ENCODE results near the gene CST9. TPM values are rescaled to one million over a fixed set of nuclear protein-coding genes. Genes with fewer than 3 reads are reported as not detected.

CST9 gene
- total and polyA plus RNA-seq, 12 donors, result not detected

GRCh38 chr20:23570178-23570760 lies 35.4 kb downstream of the CST9 start:
- no peaks in the 10 kb centered on the region for H3K27me3 ChIP-seq
- no peak overlapping the region for H3K4me3 ChIP-seq
- TF ChIP-seq CTCF (IDR thresholded peaks at IDR 0.05) (no peak), POLR2A (IDR thresholded peaks at IDR 0.05) (no peak)
- peak in 1 of 7 donors; percentile 9 for DNase-seq
- no peaks in the 10 kb centered on the region for H3K36me3 ChIP-seq (replicated peaks in 1 of 2)
- 62 to 91% (median 66%) methylated on average over 2 of the region's 2 CpGs for WGBS, 4 donors
- intact Hi-C loops (cut with DNase I), result no loop called here
- no peak overlapping the region for H3K27ac ChIP-seq
- H3K4me1 ChIP-seq (replicated peaks in 1 of 2), result peaks cover 0 to 7% of the 10 kb centered on the region in 2 donors
- peaks cover 0 to 6% (median 0%) of the 10 kb centered on the region in 3 donors for H3K9me3 ChIP-seq (replicated peaks in 1 of 3)

GRCh38 chr20:23569570-23569969 lies 36.1 kb downstream of the CST9 start:
- TF ChIP-seq CTCF (IDR thresholded peaks at IDR 0.05), result no peak
- no peak for TF ChIP-seq POLR2A (IDR thresholded peaks at IDR 0.05)
- H3K4me3 ChIP-seq, result no peak overlapping the region
- H3K36me3 ChIP-seq (replicated peaks in 1 of 2), result no peaks in the 10 kb centered on the region
- no peak overlapping the region for H3K27ac ChIP-seq
- no peaks in the 10 kb centered on the region for H3K27me3 ChIP-seq
- WGBS, 4 donors, result 63 to 86% (median 82%) methylated on average over 1 of the region's 1 CpG
- no peaks in the 10 kb centered on the region for H3K4me1 ChIP-seq (replicated peaks in 1 of 2)
- intact Hi-C loops (cut with DNase I), result no loop called here
- peaks cover 0 to 6% (median 0%) of the 10 kb centered on the region in 3 donors for H3K9me3 ChIP-seq (replicated peaks in 1 of 3)
- DNase-seq, result peak in 1 of 7 donors; percentile 31

- Histone ChIP-seq H3K27ac (no peak overlapping the region), H3K9me3 (replicated peaks in 1 of 3) (peaks cover 0 to 6% (median 0%) of the 10 kb centered on the region in 3 donors), H3K36me3 (replicated peaks in 1 of 2) (no peaks in the 10 kb centered on the region), H3K4me3 (no peak overlapping the region), H3K27me3 (no peaks in the 10 kb centered on the region), H3K4me1 (replicated peaks in 1 of 2) (no peaks in the 10 kb centered on the region)
- intact Hi-C loops (cut with DNase I), result no loop called here
- TF ChIP-seq POLR2A (IDR thresholded peaks at IDR 0.05) (no peak), CTCF (IDR thresholded peaks at IDR 0.05) (no peak)
- WGBS, 4 donors, result 68 to 100% (median 92%) methylated on average over 1 of the region's 1 CpG
- DNase-seq, result no peak
These were observed 36.8 kb downstream of the CST9 start for GRCh38 chr20:23568971-23569330.

GRCh38 chr20:23568320-23568970 lies 37.3 kb downstream of the CST9 start, which contains the start of gene CST9L:
Gene CST9L, minus strand, starts transcription at chr20:23568484. Its CDS starts 34 bp downstream, at chr20:23568450.
- WGBS, 4 donors, result 76 to 88% (median 80%) methylated on average over 10 to 11 of the region's 11 CpGs
- TF ChIP-seq POLR2A (IDR thresholded peaks at IDR 0.05) (no peak), CTCF (IDR thresholded peaks at IDR 0.05) (no peak)
- H3K27ac ChIP-seq, result no peak within 1 kb of the TSS
- no peaks in the 10 kb centered on the region for H3K4me1 ChIP-seq (replicated peaks in 1 of 2)
- H3K36me3 ChIP-seq (replicated peaks in 1 of 2), result no peaks in the 10 kb centered on the region
- H3K27me3 ChIP-seq, result no peaks in the 10 kb centered on the region
- peaks cover 0 to 6% (median 0%) of the 10 kb centered on the region in 3 donors for H3K9me3 ChIP-seq (replicated peaks in 1 of 3)
- intact Hi-C loops (cut with DNase I), result no loop called here
- DNase-seq, result no peak
- H3K4me3 ChIP-seq, result no peak within 1 kb of the TSS
